ENCODE results near the gene WTIP. TPM values are rescaled to one million over a fixed set of nuclear protein-coding genes. Genes with fewer than 3 reads are reported as not detected.

The WTIP gene
- total and polyA plus RNA-seq, 2 donors (not counting 3 experiments of a cell fraction or from before 2014, with no cell fraction given) = 22.4 to 25.7 TPM

DNA sequence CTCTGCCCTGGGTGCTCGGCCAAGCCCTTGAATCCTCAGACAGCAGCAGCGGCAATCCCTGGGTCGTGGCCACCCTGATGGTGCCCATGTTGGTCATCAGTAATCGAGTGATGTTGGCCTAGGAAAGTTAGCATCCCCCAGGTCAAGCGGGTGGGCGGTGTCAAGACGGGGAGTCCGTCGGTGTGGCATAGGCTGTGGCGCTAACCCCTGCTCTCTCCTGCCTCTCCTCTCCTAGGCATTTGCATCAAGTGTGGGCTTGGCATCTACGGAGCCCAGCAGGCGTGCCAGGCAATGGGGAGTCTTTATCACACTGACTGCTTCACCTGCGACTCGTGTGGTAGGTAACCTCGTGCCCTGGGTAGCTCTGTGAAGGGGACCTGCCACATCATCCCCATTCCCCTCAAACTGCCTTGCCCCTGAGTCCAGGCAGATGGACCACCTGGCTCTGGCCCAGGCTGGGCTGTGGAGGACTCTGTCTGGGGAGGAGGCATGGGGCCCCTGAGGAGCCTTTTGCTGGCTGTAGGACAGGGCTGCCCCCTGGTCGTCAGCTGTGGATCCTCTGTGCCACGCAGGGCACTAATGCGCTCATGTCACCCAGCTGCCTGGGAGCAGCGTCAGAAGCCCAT lies 8.7 kb downstream of the WTIP start:
- DNase-seq (ENCODE audit: low read depth, low spot score) (no peak), FAIRE-seq (no peak)
- intact Hi-C loops (cut with micrococcal nuclease) (no loop called here), dilution Hi-C loops (cut with MboI; ENCODE audit: extremely low pct_ligation_motif_present, low sequenced_read_pairs) (no loop called here)
- H3K36me3 ChIP-seq (ENCODE audit: control insufficient read depth in 2 of 2, extremely low read depth in 1 of 2, insufficient read depth in 2 of 2, low read length in 2 of 2) = peaks cover 0 to 30% of the 10 kb centered on the region in 2 experiments
- H3K79me2 ChIP-seq (ENCODE audit: control insufficient read depth, insufficient read depth, low read length) = peaks cover 14% of the 10 kb centered on the region
- no peak overlapping the region for H3K9ac ChIP-seq (replicated peaks; ENCODE audit: extremely low read depth, insufficient read depth, low read length)
- H3K9me1 ChIP-seq (replicated peaks; ENCODE audit: control insufficient read depth, extremely low read depth, insufficient read depth, low read length) = no peaks in the 10 kb centered on the region
- no peak overlapping the region for H3K27ac ChIP-seq (ENCODE audit: insufficient read depth, low read depth, low read length)
- no TSS peak for BruUV-seq (replicated peaks)
- no peak for TF ChIP-seq FOS (IDR thresholded peaks at IDR 0.05; ENCODE audit: borderline replicate concordance, insufficient read depth, low read length)
- no peak for TF ChIP-seq GATA2 (IDR thresholded peaks at IDR 0.05; ENCODE audit: insufficient read depth, insufficient read length, low read depth, low read length)
- TF ChIP-seq JUN (IDR thresholded peaks at IDR 0.05; ENCODE audit: borderline replicate concordance, insufficient read depth, insufficient read length, low read depth) = no peak
- TF ChIP-seq MYC (IDR thresholded peaks at IDR 0.05; ENCODE audit: low read depth, low read length) = no peak
- TF ChIP-seq, protein P1, sequence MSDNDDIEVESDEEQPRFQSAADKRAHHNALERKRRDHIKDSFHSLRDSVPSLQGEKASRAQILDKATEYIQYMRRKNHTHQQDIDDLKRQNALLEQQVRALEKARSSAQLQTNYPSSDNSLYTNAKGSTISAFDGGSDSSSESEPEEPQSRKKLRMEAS (IDR thresholded peaks at IDR 0.05; ENCODE audit: insufficient read depth, insufficient read length) = no peak
- TF ChIP-seq, protein P2, sequence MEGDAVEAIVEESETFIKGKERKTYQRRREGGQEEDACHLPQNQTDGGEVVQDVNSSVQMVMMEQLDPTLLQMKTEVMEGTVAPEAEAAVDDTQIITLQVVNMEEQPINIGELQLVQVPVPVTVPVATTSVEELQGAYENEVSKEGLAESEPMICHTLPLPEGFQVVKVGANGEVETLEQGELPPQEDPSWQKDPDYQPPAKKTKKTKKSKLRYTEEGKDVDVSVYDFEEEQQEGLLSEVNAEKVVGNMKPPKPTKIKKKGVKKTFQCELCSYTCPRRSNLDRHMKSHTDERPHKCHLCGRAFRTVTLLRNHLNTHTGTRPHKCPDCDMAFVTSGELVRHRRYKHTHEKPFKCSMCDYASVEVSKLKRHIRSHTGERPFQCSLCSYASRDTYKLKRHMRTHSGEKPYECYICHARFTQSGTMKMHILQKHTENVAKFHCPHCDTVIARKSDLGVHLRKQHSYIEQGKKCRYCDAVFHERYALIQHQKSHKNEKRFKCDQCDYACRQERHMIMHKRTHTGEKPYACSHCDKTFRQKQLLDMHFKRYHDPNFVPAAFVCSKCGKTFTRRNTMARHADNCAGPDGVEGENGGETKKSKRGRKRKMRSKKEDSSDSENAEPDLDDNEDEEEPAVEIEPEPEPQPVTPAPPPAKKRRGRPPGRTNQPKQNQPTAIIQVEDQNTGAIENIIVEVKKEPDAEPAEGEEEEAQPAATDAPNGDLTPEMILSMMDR (IDR thresholded peaks at IDR 0.05; ENCODE audit: extremely low read depth in 1 of 2, insufficient read depth in 1 of 2, low read depth in 1 of 2, low read length in 2 of 2) = no peak
- no peak for TF ChIP-seq POLR2A (IDR thresholded peaks at IDR 0.05; ENCODE audit: low read depth, low read length)
- no peak for TF ChIP-seq POLR2AphosphoS5 (IDR thresholded peaks at IDR 0.05; ENCODE audit: insufficient read depth, low read depth, low read length)
- no peaks in the 10 kb centered on the region for H3K9me3 ChIP-seq (replicated peaks; ENCODE audit: control insufficient read depth, insufficient read depth, low read length)
- no peaks in the 10 kb centered on the region for H3K4me1 ChIP-seq (ENCODE audit: control insufficient read depth, extremely low read depth, insufficient read depth, low read length)
- H3K4me2 ChIP-seq (ENCODE audit: insufficient read depth, low read length) = no peak overlapping the region
- H2AFZ ChIP-seq (ENCODE audit: low read depth, low read length) = no peak overlapping the region
- no peaks in the 10 kb centered on the region for H3K27me3 ChIP-seq (ENCODE audit: control insufficient read depth in 2 of 2, insufficient read depth in 2 of 2, low read length in 2 of 2)
- no peak overlapping the region for H3K4me3 ChIP-seq (replicated peaks in 1 of 3; ENCODE audit: insufficient read depth in 1 of 3, low read depth in 1 of 3, low read length in 3 of 3)
- ChIA-PET POLR2A (no interaction called here), CTCF (no interaction called here)
- H4K20me1 ChIP-seq (replicated peaks; ENCODE audit: control insufficient read depth, extremely low read depth, insufficient read depth, low read length) = no peaks in the 10 kb centered on the region

Data from endothelial cell of umbilical vein (primary cell).